Upper lobe of left lung (tissue), 4 donors: ENCODE results near the gene ELOA.

Experiments
- POLR2A ChIP-seq, 4 donors: fragments of 450-650 bp; IDR thresholded peaks; one replicate each; pipeline ENCODE4 v1.5.1; 2016 to 2017; ENCODE audit warnings: antibody characterized with exemption in 4 of 4, mild to moderate bottlenecking in 2 of 4
- POLR2AphosphoS5 ChIP-seq, 2 donors: sonication (generic); formaldehyde crosslinking; IDR thresholded peaks; one replicate each; pipeline ENCODE4 v1.5.1; 2017; ENCODE audit warnings: antibody characterized with exemption in 2 of 2
- TF ChIP-seq, protein P1 (sequence below), 6 experiments: fragments of 450-650 bp in 4 of 6; fragments of 200-600 bp in 2 of 6; sonication (generic) in 2 of 6; IDR thresholded peaks; one replicate each; pipeline ENCODE4 v1.5.1; 2016 to 2019; ENCODE audit warnings: antibody characterized with exemption in 6 of 6

DNA sequence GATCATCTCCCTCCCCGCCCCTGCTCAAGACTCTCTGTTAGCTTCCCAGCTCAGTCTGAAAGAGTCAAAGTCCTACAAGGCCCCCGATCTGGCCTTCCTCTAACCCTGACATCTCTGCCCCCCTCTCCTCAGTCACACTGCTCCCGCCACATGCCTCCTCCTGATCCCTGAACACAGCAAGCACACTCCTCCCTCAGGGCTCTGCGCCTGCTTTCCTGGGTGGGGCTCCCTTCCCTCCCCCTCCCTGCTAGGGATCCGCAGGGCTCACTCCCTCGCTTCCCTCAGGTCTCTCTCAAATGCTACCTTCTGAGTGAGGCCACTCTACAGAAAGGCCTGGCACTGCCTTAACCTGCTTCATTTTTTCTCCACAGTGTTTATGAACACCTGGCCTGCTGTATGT, 63.0 kb downstream of the ELOA start:
- TF ChIP-seq POLR2AphosphoS5 (IDR thresholded peaks at IDR 0.05): no peak
- TF ChIP-seq, protein P1, sequence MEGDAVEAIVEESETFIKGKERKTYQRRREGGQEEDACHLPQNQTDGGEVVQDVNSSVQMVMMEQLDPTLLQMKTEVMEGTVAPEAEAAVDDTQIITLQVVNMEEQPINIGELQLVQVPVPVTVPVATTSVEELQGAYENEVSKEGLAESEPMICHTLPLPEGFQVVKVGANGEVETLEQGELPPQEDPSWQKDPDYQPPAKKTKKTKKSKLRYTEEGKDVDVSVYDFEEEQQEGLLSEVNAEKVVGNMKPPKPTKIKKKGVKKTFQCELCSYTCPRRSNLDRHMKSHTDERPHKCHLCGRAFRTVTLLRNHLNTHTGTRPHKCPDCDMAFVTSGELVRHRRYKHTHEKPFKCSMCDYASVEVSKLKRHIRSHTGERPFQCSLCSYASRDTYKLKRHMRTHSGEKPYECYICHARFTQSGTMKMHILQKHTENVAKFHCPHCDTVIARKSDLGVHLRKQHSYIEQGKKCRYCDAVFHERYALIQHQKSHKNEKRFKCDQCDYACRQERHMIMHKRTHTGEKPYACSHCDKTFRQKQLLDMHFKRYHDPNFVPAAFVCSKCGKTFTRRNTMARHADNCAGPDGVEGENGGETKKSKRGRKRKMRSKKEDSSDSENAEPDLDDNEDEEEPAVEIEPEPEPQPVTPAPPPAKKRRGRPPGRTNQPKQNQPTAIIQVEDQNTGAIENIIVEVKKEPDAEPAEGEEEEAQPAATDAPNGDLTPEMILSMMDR (IDR thresholded peaks at IDR 0.05): no peak
- TF ChIP-seq POLR2A (IDR thresholded peaks at IDR 0.05): no peak
